A549 treated with CpdA at 1 μM for 4 hours (cell line): ENCODE measurements around the gene STIM2. TPM values are rescaled to one million over a fixed set of nuclear protein-coding genes. Genes with fewer than 3 reads are reported as not detected.

ENCODE experiments used
- total RNA-seq: library from RNA; stranded (reverse); fragments of 200-300 nt; extraction: Qiagen RNA extraction; gene quantifications from 5 replicates; pipeline ENCODE4 v1.2.3, GENCODE V29; 2022; ENCODE audit warnings: low read depth

The STIM2 gene
- total RNA-seq = 13.0 to 15.6 TPM (median 13.9 TPM) in 5 replicates

DNA sequence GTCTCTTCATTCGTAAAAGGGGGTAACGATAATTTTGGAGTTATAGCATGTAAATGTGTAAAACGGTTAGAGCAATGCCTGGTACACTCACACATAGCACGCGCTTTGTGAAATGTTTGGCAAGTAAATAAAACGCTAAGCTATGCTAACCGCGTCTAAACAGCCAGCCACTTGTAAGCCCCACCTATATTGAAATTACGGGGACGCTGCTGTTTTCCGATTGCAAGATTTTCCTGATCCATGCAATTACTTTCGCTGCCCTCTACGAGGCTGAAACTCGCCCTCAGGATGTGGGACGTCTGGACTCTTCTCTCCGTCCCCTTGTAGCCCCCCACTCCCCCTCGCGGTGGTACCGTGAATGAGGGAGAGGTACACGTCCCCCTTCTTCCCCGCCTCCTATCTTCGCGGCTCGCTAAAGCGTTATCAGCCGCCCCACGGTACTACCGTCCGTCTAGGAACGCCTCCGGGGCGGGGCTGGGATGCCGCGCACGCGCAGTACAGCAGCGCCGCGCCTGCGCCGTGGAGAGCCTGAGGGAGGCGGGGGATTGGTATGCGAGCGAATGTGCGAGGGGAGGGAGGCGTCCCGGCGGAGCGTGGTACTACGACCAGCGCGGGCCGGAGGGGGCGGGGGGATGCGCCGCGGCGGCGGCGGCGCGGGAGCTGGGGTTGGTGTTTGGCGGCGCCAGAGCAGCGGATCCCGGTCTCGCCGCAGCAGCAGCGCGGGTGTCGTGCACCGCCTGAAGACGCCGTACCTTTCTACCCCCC lies at the start of gene STIM2:
Gene STIM2 (plus strand): TSS at position 685 of the 765 bp plus-strand sequence.

